NCI-H2171 treated with DMSO at 0.1 percent for 48 hours (cell line): ENCODE data around the gene KIF7.

Source experiments
- DNase-seq: peaks from one replicate; lab custom pipeline; 2025; lab: John Stamatoyannopoulos, UW

KIF7 gene

DNA sequence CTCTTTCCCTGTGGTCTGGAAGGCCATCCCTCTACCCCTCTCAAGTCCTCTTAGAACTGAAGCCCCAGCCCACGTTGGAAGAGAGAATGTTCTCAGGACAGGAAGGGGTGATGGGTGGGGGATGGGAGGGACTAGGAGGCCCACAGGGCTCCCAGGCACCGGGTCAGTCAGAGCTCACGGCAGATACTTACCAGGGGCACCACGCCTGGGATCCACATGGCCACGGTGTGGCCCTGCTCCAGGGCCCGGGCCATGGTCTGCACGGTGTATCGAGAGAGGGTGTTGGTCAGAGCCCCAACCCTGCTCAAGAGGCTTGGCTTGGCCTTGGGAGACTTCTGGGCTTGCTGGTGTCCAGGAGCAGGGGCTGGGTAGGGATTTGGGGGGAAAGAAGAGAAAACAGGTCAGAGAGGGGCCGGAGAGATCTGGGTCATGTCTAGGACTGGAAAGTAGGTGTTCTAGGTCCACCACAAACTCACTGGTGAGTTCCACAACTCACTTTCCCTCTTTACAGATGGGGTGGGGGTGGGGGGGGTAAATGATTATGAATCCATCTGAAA lies 14.1 kb upstream of the KIF7 start:
- DNase-seq: no peak

DNA sequence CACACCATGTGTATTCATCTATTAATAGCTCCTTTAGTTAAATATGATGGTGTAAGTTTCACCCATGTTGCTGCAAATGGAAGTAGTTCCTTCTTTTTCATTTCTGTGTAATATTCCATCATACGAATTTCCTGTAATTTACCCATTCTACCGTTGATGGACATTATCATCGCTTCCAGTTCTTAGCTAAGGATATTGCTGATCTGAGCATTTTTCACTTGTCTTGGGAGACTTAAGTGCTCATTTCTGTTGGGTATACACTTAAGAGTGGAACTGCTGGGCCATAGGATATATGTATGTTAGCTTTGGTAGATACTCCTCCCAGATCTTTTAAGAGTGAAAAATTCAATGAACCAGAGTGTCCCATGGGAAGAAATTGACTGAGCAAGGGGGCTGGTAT lies 12.9 kb upstream of the KIF7 start:
- DNase-seq: no peak

DNA sequence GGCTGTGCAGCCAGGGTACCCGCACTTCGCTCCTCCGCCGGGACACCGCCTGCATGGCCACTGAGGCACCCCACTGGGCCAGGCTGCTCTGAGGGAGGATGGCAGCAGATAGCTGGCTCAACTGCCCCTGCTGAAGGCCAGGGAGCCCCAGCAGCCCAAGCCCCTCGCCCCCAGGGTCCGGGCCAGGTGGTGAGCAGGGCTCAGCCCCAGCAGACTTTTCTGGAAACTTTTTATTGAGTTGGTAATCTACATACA lies 12.4 kb upstream of the KIF7 start:
- no peak for DNase-seq

DNA sequence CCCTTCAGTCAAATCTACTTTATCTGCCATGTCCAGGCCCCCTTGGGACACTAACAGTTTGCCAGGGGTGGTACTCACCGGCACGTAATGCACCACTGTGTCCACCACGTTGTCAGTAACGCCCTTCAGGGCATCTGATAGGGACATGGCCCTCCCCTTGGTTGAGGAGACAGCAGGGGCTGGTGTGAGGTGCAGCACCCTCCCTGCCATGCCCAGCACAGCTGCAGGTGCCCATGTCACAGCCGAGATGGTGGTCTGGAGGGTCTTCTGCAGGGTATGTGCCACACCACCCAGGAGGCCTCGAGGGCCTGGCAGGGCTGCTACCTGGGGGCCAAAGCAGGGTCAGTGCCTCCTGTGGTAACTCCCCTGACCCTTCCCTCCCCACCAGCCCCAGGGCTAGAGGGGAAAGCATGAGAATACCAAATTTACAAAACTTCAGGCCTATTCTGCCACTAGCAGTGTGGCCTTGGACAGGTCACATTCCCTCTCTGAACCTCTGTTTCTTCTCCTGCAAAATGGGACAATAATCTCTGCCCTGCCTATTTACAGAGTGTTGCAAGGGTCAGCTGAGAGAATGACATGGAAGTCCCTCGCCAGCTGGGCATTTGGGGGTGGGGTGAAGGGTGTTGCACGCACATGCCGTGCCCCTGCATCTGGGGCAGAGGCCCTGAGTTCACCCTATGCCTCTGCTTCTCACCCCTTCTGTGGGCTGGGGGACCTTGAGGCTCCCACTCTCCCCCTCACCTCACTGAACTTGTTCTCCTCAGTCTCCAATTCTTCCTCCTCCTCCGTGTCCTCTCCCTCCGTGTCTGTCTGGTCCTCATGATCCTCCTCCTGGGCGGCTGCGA lies 11.8 kb upstream of the KIF7 start:
- no peak for DNase-seq

DNA sequence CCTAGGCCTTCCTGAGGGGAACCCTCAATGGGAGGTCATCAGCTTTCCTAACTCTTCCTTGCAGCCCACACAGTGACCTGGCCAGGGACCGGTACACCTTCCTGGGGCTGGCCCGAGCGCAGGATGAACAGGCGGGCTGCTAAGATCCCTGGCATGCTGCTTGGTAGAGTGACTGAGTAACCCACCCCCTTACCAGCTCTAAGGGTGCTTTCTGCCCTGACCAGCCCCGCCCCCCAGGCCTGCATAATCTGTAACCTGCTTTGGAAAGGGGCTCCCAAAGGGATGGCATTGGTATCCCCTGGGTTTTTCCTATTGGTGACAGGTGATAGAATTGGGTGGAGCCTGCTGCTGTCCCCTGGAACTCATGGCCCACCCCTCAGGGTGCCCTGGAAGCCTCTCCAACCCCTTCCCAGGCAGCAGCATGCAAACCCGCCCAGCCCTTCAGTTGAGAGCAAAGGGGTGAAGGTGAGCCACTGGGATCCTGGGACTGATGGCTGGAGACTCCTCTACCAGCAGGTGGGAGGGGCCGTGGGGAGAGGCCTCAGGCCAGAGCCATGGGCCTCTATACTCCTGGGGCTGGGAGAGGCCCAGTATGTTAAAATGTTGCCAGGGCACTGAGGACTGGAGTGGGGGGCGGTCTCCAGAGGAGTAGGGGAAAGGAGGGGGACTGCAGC lies 11.1 kb upstream of the KIF7 start:
- no peak for DNase-seq

DNA sequence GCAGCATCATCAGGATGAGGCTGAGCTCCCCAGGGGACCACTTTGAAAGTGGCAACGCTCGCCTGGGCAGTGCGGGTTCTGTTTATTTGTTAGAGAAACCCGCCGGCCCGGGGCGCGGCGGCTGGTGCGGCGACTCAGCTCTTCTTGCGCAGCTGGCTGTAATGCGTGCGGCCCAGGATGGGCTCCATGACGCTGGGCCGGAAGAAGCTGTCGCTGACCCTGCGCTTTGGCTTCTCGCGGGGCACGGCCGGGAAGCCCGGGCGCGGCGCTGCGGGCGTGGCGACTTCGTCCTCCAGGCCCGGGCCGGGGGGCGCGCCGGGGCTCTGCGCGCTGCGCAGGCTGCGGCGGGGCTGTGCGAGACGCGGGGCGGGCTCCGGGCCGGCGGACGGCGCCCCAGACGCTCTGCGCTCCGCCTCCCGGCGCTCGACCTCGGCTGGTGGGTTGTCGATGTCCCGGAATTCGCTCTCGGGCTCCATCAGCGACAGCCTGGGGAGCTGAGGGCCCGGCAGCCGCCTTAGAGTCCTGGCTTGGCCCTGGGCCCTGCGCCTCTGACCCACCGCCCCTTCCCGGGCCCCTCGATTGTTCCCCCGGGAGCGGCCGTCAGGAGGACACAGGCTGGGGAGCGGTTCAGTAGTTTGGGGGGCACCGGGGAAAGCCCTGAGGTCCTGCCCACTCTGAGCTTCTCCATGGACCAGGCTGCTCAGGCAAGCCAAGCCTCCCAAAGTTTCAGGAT lies 10.3 kb upstream of the KIF7 start:
- peak; percentile 11 for DNase-seq

DNA sequence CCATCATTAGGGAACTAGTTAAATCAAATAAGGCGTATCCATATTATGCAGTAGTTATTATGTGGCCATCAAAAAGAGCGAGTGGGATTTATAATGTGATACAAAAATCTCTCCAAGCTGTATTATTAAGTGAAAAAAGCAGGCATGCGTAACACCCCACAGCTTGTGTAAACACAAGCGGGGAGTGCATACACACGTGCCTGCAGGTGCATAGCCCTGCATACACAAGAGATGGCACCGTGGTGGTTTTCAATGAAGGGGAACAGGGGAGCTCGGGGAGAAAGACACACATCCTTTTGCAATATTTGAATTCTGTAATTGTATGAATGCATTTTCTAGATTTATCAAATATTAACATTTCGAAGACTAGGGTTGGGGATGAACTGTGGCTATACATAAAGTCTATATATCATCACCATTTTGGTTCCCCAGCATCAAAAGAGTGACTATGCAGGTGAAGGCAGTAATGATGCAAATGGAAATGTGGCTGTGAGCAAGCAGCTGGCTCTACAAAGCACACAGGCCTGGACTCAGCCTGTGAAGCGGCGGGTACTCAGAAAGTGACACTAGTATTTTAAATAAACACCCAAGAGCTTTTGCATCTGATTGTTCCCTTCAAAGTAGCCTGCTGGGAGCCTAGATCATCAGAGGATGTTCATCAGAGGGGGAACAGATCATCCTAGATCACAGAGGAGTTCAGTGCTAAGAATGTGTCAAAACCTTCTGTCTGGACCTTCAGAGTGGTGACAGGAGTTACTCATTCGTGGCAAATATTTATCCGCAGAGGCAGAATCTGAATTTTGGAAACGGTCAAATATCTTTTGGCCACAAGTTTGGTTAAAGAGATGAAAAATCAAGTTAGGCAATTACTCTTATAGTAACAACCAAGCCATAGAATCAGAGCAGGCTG lies 9.4 kb upstream of the KIF7 start:
- DNase-seq: no peak

DNA sequence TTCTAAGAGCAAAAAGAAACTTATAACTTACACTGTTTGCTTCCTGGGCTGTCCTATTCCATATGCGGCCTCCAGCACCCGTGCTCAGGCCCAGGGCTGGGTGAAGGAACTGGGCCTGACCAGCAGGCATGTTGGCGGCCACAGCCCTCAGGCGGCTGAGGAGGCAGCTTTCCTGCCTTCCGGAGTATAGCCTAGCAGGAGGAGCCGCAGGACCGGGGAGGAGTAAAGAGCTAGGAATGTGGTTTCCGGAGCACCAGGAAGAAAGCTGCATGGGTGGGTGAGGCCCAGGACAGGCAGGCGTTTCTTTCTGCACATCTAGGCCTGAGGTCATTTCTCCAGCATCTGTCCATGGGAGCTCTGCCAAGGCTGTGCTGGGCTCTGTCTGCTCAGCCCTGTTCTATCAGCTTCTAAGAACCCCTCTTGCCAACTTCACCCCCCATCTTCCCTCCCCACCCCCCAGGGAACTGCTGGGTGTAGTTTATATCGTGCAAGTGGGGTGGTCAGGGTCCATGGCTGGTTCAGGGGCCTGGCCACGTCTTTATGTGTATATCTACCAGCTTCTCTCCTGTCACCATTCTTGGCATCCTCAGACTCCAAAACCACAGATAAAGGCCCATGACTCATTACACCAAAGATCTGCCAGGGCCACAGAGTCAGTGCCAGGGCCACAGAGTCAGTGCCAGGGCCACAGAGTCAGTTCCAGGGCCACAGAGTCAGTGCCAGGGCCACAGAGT lies 7.8 kb upstream of the KIF7 start:
- no peak for DNase-seq

DNA sequence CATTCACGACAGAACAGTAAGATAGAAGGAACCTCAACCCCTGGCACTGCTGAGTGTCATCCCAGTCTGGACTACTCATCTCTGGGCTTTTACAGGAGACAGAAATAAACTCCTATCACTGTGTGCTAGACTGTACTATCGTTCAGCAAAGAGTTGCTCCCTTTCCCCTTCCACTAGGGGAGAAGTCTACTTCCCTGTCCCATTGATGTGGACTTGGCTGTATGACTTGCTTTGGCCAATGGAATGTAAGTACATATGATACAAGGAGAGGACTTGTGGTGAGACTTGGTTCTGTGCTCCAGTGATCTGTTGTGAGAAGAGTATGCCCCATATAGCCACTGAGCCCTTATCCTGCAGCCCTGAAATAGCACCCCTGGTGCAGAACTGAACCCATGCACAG lies 5.3 kb upstream of the KIF7 start:
- no peak for DNase-seq

DNA sequence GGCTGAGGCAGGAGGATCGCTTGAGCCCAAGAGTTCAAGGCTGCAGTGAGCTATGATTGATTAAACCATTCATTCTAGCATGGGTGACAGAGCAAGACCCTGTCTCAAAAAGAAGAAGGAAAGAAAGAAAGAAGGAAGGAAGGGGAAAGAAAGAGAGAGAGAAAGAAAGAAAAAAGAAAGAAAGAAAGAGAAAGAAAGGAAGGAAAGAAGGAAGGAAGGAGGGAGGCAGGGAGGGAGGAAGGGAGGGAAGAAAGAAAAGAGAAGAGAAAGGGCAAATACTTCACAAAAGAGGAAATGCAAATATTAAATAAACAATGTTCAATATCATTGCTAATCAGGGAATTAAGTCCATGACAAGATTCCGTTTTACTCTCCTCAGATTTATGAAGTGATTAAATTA lies 4.0 kb upstream of the KIF7 start:
- DNase-seq: no peak

DNA sequence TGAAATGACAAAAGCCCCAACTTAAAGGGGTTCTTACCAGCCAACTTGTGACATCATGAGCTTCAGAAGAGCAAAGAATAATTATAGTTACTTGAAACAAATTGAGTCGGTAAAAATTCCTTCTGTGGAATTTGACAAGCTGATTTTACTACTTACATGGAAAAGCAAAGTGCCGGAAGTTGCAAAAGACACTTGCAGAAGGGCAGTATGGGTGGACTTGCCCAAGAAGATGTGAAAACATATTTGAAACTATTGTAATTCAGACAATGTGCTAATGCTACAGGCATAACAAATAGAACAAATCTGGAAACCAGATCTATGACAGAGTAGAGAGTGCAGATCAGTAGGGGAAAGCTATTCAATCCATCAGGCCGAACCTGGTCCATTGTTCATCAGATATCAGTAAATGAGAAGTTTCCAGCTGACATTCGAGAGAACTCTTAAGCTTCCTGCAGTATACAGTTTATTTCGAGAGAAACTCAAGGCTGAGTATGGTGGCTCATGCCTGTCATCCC lies 2.5 kb upstream of the KIF7 start:
- no peak for DNase-seq

DNA sequence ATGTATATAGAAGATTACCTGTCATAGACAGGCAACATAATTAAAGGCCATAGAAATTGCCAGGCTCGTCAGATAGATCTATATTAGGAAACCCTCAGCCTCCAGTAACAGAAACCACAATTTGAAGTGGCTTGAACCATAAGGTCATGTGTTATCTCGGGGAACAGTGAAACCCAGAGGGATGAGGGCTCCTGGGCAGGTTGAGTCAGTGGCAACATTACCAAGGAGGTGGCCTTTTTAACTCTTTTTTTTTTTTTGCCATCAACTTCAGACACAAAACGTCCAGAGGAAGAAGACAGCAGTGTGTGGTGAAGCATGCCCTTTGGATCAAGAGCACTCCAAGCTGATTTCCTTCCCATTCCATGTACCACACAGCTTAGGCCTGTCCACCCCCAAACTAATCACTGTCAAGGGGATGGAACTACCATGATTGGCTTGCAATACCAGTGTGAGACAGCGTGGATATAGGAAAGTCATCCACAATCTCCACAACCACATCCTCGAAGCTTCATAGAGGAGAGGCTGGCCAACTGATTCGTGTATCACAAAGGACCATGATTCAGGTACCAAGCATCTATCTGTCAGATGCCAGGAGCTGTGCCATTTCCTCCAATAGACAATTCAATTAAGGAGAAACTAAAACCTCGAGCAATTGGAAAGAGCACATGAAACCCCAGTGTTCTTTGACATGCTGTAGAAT lies 999 bp upstream of the KIF7 start:
- DNase-seq: no peak

DNA sequence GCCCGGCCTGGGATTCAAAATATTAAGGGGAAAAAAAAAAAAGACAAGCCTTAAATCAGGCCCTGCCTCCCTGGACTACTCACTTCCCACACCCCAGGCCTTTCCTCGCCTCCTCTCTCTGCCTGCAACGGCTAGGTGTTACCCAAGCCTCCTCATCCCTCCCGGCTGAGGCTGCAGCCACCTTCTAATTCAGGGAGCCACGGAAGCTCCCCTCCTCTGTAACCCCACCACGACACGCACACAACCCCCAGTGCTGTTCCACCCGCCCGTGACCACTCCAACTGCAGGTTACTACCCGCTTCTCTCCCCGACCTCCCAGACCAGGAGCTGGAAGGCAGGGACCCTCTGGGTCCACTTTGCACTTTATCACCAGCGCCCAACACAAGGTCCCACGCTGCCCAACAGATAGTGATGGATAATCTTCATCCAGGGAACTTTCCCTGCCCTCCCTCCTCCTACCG lies 936 bp downstream of the KIF7 start:
- DNase-seq: no peak

DNA sequence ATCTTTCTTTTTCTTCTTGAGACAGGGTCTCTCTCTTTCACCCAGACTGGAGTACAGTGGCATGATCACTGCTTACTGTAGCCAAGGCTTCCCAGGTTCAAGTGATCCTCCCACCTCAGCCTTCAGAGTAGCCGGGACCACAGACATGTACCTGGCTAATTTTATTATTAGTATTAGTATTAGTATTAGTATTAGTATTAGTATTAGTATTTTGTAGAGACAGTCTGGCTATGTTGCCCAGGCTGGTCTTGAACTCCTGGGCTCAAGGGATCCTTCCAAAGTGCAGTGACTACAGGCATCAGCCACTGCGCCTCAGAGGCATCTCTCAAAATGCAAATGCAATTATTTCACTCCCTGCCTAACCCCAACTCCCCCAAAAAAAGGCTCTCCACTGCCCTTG lies 1.7 kb downstream of the KIF7 start:
- no peak for DNase-seq

DNA sequence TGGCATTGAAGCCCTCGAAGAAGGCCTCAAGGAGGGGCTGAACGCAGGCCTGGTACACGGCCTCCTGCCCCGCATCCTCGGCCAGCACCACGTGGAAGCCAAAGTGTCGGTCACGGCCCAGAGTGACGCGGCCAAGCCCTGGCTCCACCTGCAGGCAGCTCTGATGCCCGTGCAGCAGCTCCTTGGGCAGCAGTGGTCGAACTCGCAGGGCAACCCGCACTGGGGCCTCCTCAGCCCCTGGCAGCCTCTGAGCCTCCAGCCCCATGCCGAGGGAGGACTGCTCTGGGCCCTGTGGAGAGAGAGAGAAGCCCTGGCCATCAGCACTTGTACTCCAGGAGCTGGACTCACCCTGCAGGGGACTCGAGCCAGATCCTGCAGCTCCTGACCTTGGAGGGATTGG lies 2.6 kb downstream of the KIF7 start:
- no peak for DNase-seq

DNA sequence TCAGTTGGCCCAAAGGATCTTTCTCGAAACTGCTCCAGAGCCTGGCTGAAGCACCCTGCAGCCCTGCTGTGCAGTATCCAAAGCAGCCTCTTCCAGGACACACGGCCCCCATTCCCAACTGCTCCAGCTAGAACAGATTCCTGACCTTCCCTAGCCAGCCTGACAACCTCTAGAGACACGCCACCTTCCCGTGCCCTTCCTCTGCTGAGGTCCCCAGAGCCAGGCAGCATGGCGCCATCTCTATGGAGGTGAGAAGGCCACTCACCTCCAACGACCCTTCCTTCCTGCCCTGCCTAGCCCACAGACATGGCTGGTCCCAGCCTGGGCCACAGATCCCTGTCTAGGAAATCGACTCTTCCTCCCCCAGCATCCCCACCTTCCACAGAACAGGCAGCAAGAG lies 3.1 kb downstream of the KIF7 start:
- no peak for DNase-seq

DNA sequence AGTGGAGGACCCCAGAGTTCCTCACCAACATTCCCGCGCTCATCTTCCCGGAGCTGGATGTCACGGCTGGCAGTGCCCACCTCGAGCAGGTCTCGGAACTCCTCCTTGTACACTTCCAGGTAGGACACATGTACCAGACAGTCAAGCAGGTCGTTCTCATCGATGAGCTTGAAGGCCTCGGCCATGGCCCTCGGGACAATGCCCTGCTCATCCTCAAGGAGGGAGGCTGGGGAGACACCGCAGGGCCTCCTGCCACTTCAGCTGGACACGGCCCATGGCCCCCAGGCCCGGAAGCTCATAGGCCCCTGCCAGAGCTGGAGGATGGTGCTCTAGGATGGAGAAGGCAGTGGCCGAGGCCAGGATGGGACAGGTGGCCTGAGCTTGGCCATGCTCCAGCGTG lies 5.6 kb downstream of the KIF7 start:
- no peak for DNase-seq

DNA sequence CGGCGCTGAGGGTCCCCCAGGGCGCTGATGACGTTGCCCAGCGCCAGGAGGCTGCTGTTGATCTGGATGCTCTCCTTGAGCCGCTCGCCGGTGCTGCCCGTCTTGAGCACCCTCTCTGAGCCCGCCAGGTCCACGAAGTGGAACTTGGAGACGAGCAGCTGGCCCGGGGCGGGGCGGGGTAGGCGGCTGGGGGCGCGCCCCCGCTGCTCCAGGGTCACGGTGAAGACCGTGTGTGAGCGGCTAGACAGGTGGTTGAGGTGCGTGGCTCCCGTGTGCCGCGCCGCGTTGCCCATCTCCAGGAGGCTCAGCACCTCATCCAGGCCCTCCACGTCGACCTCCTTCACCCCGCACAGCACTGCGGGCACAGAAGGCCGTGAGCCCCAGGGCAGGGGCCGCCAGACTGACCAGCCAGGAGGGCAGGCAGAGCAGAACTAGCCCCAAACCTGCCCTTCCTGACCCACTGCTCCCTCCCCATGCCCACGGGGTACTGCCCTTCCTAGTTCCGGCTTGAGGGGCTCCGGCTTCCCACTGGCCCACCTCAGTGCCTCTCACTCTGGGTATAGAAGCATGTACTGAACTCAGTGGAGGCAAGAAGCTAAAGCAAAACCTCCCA lies 6.1 kb downstream of the KIF7 start:
- no peak for DNase-seq

DNA sequence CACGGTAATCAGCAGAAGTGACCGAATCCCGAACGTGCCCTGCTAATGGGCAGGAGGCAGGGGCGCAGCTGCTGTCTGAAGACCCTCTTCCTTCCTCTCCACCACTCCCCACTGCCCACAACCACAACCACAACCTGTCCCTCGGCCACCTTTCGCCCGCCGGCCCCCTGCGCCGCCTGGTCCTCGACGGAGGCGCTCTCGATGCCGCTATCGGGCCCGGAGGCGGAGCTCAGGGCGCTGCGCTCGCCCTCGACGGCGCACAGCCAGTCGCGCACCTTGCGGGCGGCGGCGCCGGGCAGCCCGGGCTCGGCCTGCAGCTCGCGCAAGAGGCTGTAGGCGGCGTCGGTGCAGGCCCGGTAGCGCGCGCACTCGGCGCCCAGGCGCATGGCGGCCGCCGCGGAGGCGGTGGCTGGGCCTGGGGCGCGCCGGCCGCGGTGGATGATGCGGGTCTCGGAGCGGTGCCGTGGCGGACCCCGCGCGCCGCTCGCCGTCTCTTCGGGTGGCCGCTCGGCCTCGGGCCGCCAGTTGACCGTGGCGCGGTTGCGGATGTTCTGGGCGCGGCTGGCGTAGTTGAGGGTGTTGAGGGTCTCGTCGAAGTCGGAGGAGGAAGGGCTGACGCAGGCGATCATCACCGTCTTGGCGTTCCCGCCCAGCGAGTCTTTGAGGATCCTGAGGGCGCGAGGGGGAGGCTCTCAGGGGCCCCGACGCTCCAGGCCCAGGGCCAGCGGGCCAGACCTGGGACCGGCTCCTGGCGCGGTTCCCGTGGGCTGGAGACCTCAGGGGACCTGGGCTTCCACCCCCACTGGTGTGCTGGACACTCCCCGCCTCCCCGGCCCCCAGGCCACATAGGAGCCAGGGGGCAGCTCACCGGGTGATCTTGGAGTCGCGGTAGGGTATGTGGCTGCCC lies 6.9 kb downstream of the KIF7 start:
- no peak for DNase-seq
